Loucy (cell line): ENCODE measurements around the gene MS4A4E.
"Not testable (repeated sequence)": the region's sequence is repeated elsewhere in the genome, so short reads cannot be mapped to it uniquely, and the experiment has no call there.

Experiments
- H2AFZ ChIP-seq: fragments of 200-600 bp; sonication (generic); 2 replicates; pipeline ENCODE4 v1.6.0; 2016; ENCODE audit warnings: antibody characterized with exemption, mild to moderate bottlenecking, low read length, moderate library complexity
- H3F3A ChIP-seq: fragments of 200-600 bp; 2 replicates; pipeline ENCODE4 v1.6.0; 2016; ENCODE audit warnings: antibody characterized with exemption, low read depth, mild to moderate bottlenecking
- H3K27me3 ChIP-seq: fragments of 200-600 bp; sonication (generic); 2 replicates; pipeline ENCODE4 v1.6.1; 2014; ENCODE audit warnings: low read length, mild to moderate bottlenecking; ENCODE audit not compliant: insufficient read depth, poor library complexity, severe bottlenecking
- H3K36me3 ChIP-seq: fragments of 200-600 bp; sonication (generic); 2 replicates; pipeline ENCODE4 v1.6.1; 2016; ENCODE audit warnings: low read length; ENCODE audit not compliant: insufficient read depth
- H3K4me1 ChIP-seq: fragments of 200-600 bp; sonication (generic); 2 replicates; pipeline ENCODE4 v1.5.1; 2014; ENCODE audit warnings: low read length, mild to moderate bottlenecking; ENCODE audit not compliant: insufficient read depth, poor library complexity, severe bottlenecking
- H3K4me2 ChIP-seq: fragments of 200-600 bp; sonication (generic); 2 replicates; pipeline ENCODE4 v1.6.0; 2014; ENCODE audit warnings: antibody characterized with exemption, low read length, low read depth, mild to moderate bottlenecking; ENCODE audit not compliant: poor library complexity, severe bottlenecking
- H3K4me3 ChIP-seq: fragments of 200-600 bp; sonication (generic); 2 replicates; pipeline ENCODE4 v1.5.1; 2014; ENCODE audit warnings: low read length, mild to moderate bottlenecking, mixed read lengths; ENCODE audit not compliant: poor library complexity, severe bottlenecking
- H3K79me2 ChIP-seq: fragments of 200-600 bp; sonication (generic); 2 replicates; pipeline ENCODE4 v1.6.1; 2014; ENCODE audit warnings: low read length; ENCODE audit not compliant: insufficient read depth
- H3K9ac ChIP-seq: fragments of 200-600 bp; sonication (generic); 2 replicates; pipeline ENCODE4 v1.6.0; 2014; ENCODE audit warnings: mild to moderate bottlenecking, low read depth, low read length, moderate library complexity; ENCODE audit not compliant: poor library complexity, severe bottlenecking
- H3K9me2 ChIP-seq: fragments of 200-600 bp; sonication (generic); replicated peaks from 2 replicates; pipeline ENCODE4 v1.6.1; 2016; ENCODE audit warnings: low read depth, low read length, mixed read lengths
- H3K9me3 ChIP-seq: fragments of 200-600 bp; sonication (generic); 2 replicates; pipeline ENCODE4 v1.6.1; 2014; ENCODE audit warnings: mild to moderate bottlenecking, antibody characterized with exemption, low read length, low read depth; ENCODE audit not compliant: insufficient read depth
- H4K20me1 ChIP-seq: fragments of 200-600 bp; sonication (generic); 2 replicates; pipeline ENCODE4 v1.6.0; 2014; ENCODE audit warnings: antibody characterized with exemption, low read length, mild to moderate bottlenecking; ENCODE audit not compliant: insufficient read depth, poor library complexity, severe bottlenecking
- CTCF ChIP-seq: fragments of 200-600 bp; sonication (generic); conservative IDR thresholded peaks from 2 replicates; pipeline ENCODE4 v1.5.1; 2014; ENCODE audit warnings: mild to moderate bottlenecking, antibody characterized with exemption, low read length
- EZH2phosphoT487 ChIP-seq: fragments of 200-600 bp; IDR thresholded peaks from 2 replicates; pipeline ENCODE4 v1.6.1; 2018; ENCODE audit warnings: antibody characterized with exemption, mild to moderate bottlenecking, moderate library complexity, borderline replicate concordance

The MS4A4E gene

GRCh38 chr11:60204922-60205321 is 38.0 kb downstream of the MS4A4E start:
- no peak for TF ChIP-seq CTCF
- no peak overlapping the region for H3K4me2 ChIP-seq
- no peaks in the 10 kb centered on the region for H3K79me2 ChIP-seq
- no peak overlapping the region for H2AFZ ChIP-seq
- H3K4me1 ChIP-seq, result no peaks in the 10 kb centered on the region
- no peaks in the 10 kb centered on the region for H3K36me3 ChIP-seq
- H3K27me3 ChIP-seq, result no peaks in the 10 kb centered on the region
- H4K20me1 ChIP-seq, result no peaks in the 10 kb centered on the region
- H3K9me2 ChIP-seq, result no peaks in the 10 kb centered on the region
- no peak overlapping the region for H3K9ac ChIP-seq
- H3F3A ChIP-seq, result no peaks in the 10 kb centered on the region
- H3K9me3 ChIP-seq, result no peaks in the 10 kb centered on the region
- H3K4me3 ChIP-seq, result no peak overlapping the region

- not testable (repeated sequence) for H3K36me3 ChIP-seq, H3K9ac ChIP-seq, H3F3A ChIP-seq, H3K79me2 ChIP-seq, H2AFZ ChIP-seq, H3K4me3 ChIP-seq, H3K9me3 ChIP-seq, H3K4me2 ChIP-seq, H3K4me1 ChIP-seq, H4K20me1 ChIP-seq, H3K27me3 ChIP-seq, H3K9me2 ChIP-seq
Measured at GRCh38 chr11:60201334-60201733, 41.6 kb downstream of the MS4A4E start.

GRCh38 chr11:60197442-60197841 is 45.5 kb downstream of the MS4A4E start:
- TF ChIP-seq EZH2phosphoT487 (no peak), CTCF (no peak)
- H3K4me3 ChIP-seq, result no peak overlapping the region
- no peak overlapping the region for H3K9ac ChIP-seq
- no peaks in the 10 kb centered on the region for H3K9me2 ChIP-seq
- H3K4me2 ChIP-seq, result no peak overlapping the region
- peaks cover 5% of the 10 kb centered on the region; the same call in 1 of the 2 replicates for H3K9me3 ChIP-seq
- no peaks in the 10 kb centered on the region for H4K20me1 ChIP-seq
- no peak overlapping the region for H2AFZ ChIP-seq
- no peaks in the 10 kb centered on the region for H3F3A ChIP-seq
- no peaks in the 10 kb centered on the region for H3K36me3 ChIP-seq
- H3K4me1 ChIP-seq, result peaks cover 19% of the 10 kb centered on the region
- no peaks in the 10 kb centered on the region for H3K79me2 ChIP-seq
- no peaks in the 10 kb centered on the region for H3K27me3 ChIP-seq

- TF ChIP-seq EZH2phosphoT487 (no peak), CTCF (no peak)
- no peaks in the 10 kb centered on the region for H3K9me2 ChIP-seq
- no peaks in the 10 kb centered on the region for H3K27me3 ChIP-seq
- H3F3A ChIP-seq, result no peaks in the 10 kb centered on the region
- no peaks in the 10 kb centered on the region for H4K20me1 ChIP-seq
- peaks cover 19% of the 10 kb centered on the region for H3K4me1 ChIP-seq
- no peak overlapping the region for H3K9ac ChIP-seq
- no peaks in the 10 kb centered on the region for H3K79me2 ChIP-seq
- H3K36me3 ChIP-seq, result no peaks in the 10 kb centered on the region
- H3K9me3 ChIP-seq, result peaks cover 5% of the 10 kb centered on the region; the same call in 1 of the 2 replicates
- no peak overlapping the region for H2AFZ ChIP-seq
- no peak overlapping the region for H3K4me3 ChIP-seq
- peak overlapping the region; percentile 28 for H3K4me2 ChIP-seq
Measured at GRCh38 chr11:60195923-60196368, 47.0 kb downstream of the MS4A4E start.
